Limb (tissue), 2 donors: ENCODE measurements around the gene WNK1.
"Not testable (repeated sequence)": the region's sequence is repeated elsewhere in the genome, so short reads cannot be mapped to it uniquely, and the experiment has no call there.

ENCODE experiments used
- DNase-seq, 2 donors: peaks; one replicate each; pipeline ENCODE4 v3.0.0-alpha.2; 2016; ENCODE audit errors: extremely low spot score in 2 of 2

Gene WNK1

DNA sequence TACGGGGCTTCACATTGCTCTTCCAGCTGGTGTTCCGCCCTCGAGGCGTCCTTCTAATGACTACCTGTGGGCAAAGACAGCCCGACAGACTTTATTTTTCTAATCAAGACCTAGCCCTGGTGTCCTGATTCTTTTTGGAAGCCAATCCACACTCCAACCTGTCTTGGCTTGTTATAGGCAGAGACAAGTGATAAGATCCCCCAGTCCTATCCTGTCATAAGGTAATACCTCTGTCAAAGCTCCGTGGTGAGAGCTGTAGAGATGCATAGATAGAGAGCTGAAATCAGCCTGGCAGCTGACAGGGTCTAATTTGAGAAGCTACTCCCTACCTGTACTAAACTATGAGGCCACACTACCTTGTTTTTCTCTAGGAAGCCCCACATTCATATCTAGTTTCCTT, 11.5 kb upstream of the WNK1 start:
- no peak for DNase-seq

DNA sequence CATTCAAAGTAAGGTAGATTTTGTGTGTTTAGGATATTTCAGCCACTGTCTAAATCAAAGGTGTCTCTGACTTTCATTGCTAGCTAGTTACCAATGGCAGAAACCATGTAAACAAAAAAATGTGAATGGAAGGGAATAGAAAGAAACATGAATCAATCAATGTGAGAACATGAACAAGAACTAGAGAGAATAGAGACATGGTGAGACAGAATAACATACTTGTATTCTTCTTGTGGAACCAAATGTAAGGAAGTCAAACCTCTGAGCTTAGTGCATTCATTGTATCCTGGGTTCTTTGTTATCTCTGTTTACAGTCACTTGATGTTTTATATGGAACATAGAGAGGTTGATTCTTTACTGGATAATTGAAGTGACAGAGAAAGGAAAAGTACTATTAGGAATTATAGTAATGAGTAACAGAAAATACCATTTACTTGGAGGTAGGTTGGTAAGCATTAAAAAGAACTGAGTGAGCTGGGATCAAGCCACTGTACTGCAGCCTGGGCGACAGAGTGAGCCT, 2.6 kb upstream of the WNK1 start:
- no peak for DNase-seq

DNA sequence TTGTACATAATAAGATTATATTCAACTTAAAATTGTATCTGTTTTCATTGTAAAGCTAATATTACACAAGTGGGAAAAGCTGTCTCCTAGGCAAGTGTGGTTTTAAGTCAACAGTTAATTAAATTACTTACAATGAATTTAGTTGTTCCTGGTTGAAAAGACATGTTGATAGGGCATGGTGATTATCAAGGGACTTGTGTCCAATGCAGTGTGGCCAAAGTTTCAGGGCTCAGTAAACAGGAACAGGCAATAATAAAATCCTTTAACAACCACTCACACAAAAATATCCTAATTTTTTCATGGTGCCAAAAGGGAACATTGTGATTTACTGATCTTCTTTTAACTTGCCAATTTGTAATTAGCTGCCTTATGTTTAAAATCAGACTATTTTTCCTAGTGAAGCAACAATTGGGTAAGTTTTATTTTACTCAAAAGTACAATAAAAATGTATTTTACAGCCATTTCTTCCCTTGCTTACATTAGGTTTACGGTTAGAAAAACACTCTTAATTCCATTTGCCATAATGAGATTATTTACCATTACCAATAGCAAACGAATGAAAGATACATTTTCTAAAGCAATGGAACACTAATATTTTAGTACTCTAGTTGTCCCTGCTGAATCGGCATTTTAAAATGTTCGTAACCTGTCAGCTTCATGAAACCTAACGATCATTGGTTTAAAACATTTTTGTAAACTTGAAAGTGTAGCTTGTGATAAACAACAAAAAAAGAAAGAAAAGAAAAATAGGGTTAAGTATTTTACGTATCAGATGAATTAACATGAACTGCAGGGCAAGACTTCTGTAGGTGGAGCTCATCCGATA, 1.8 kb upstream of the WNK1 start:
- no peak for DNase-seq

DNA sequence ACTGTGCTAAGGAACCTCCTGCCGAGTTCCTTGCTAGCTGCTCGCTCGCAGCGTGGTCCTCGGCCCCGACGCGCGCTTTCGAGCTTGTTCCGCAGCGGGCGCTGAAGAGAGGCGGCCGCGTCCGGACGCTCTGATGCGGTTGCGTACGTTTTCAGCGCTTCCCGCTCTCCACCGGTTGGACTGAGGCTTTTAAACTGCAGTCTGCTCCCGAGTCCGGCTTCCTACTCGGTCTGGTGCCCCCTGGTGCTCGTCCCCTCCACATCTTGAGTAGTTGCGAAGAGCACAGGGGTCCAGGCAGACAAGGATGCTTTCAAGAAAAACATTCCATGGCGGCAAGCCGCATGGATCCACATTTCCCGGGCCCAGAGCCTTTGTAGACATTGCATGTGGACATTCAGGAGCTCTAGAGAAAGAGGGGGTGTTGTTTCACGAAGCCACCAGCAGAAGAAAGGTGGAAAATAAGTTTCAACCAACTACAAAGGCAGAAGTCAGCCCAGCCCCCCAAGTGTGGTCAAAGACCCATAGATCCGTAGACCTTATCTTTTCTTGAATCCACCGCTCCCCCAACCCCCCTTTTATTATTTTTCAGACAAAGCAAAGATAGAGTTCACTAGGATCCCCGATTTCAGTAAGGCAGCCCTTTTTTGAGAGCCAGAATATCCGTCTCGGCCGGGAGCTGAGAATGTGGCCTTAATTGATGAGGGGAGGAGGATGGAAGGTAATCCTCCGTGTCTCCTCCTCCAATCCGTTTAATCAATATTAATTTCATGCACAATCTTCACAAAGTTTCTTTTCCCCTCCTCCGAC, 984 bp upstream of the WNK1 start:
- peak; percentile 95 to 97 for DNase-seq

DNA sequence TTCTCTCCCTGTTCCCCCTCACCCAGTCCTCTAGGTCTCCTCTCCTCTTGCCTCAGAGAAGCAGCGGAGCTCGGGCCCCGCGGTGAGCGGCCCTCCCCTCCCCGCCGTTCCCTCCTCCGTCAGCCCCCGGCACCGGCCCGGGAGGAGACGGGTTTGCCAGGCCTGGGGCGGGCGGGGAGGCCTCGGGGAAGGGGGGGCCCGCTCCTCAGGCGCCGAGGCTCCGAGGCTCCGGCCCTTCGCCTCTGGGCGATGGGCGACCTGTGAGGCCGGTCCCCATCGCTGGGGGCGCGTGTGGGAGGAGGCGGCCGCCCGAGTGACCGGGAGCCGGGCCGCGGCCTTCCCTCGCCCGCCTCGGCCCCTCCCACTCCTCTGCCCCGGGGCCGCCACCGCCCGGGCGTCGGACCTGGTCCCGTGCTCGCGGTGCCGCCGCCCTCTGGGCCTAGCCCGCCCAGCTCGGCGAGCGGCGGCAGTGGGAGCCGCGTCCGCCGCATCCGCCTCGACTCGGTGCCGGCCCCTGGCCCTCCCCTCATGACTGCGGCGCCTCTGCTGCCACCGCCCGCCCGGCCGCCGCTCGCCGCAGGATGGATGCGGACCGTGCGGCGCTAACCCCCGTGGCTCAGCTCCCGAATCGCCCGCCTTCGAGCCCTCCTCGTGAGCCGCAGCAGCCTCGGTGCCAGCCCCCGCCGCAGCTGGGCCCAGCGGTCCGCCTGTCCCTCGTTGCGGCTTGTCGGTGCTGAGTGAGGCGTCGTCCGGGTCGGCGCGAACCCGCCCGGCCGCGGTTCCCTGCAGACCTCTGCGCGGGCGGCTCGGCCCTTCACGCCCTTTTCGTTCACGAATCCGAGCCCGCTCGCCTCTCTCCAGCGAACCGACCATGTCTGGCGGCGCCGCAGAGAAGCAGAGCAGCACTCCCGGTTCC, 574 bp downstream of the WNK1 start:
- DNase-seq: no peak

GRCh38 chr12:753611-754472, 1.5 kb downstream of the WNK1 start:
- DNase-seq: peak in 1 of 2 donors; percentile 58

GRCh38 chr12:754473-754820, 2.1 kb downstream of the WNK1 start:
- DNase-seq: no peak

GRCh38 chr12:754851-755562, 2.6 kb downstream of the WNK1 start:
- DNase-seq: no peak

- no peak for DNase-seq
Measured at GRCh38 chr12:759628-760027, 7.2 kb downstream of the WNK1 start.

GRCh38 chr12:761256-761655, 8.9 kb downstream of the WNK1 start:
- DNase-seq: no peak

- DNase-seq: no peak
Measured at GRCh38 chr12:765840-766239, 13.5 kb downstream of the WNK1 start.

DNA sequence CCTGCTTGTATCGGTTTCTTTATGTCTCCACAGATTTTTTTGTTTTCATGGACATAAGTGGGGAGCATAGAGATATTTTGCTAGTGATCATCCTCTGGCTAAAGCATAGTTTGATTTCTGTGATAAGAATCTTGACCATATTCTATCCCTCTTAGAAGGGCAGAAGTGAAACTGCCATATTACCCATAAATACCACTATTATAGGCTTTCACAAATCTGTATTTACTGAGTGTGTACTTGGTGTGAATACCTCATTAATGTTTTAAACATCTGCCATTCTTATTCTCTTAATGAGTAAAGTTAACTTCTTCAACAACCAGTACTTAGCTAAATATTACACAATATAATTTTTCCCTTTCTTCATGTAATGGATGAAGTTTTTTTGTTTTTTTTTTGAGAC, 16.1 kb downstream of the WNK1 start:
- DNase-seq: no peak

DNA sequence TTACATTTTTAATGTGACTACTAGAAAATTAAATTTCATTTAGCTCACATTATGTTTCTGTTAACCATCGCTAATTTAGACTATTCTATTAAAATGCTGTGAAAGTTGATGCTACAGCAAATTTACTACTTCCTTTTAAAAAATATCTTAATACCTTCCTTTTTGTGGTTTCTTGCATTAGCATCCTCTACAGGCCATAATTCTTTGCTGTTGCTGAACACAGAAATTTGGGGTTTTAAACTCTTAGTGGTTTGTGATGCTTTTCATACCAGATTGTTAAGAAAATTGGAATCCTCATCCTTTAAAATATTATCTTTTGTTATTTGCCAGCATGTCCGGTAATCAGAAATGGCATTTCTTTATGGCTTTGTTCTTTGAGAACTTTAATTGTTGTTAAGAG, 18.1 kb downstream of the WNK1 start:
- no peak for DNase-seq

DNA sequence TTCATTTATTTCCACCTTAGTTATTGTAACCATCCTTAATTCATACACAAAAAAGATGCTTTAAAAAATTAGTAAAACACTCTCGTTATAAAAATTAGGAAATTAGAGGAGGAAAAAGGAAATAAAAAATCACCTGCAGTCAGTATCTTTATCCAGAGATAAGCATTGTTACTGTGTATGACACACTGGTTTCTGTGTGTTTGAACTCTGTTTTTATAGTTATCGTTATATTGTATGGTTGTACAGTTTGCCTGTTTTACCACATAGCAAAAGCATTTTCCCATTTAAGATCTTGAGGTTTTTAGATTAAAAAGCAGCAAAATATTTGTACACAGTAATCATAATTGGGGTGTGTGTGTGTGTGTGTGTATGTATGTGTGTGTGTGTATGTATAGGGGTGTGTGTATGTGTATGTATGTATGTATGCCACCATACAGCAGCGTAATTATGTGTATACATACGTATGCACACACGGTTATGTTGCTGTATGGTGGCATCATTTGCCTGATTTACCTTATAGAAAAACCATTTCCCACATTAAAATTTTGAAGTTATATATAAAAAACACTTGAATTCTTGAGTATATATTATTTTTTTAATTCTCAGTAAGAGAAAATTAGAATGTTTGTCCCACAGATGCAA, 19.8 kb downstream of the WNK1 start:
- DNase-seq: no peak

DNA sequence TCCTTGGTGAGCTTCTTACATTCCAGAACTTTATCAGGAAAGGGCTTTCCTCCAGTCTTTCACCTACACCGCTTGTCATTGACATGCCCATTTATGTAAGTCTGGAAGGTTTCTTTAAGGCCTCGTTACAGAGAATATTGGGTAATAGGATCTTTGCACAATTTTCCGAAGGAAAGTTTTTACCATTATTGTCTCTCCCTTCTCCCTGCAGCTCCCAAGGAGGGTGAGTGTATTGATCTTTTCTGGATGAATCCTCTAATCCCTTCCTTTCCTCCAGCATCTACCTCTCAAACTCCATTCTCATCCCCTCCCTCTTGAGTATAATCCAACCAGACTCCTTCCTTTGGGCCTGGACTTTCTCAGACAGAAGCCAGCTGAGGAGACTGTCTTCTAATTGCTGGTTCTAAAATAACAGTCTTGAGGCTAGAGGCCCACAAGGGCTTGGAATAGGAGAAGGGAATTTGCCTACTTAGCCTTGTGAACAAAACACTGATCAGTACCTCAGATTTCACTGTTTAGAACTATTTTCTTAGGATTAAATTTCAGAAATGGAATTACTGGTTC, 21.8 kb downstream of the WNK1 start:
- DNase-seq: no peak

DNA sequence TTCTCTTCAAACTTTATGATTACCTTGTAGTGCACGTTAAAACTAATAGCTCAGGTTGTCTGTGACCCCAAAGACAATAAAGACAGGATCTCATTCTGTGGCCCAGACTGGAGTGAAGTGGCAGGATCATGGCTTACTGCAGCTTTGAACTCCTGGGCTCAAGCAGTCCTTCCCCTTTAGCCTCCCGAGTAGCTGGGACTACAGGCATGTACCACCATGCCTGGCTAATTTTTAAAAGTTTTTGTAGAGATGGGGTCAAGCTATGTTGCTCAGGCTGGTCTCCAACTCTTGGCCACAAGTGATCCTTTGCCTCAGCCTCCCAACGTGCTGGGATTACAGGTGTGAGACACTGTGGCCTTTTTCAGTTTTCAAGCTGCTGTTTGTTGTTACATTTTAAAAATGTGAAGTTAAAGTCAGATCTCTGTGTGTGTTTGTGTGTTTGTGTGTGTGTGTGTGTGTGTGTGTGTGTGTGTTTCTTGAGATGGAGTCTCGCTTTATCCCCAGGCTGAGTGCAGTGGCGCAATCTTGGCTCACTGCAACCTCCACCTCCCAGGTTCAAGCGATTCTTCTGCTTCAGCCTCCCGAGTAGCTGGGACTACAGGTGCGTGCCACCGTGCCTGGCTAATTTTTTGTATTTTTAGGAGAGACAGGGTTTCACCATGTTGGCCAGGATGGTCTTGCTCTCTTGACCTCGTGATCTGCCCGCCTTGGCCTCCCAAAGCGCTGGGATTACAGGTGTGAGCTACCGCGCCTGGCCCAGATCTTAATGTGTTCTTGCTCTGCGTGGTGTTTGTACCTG, 23.8 kb downstream of the WNK1 start:
- not testable (repeated sequence) for DNase-seq

GRCh38 chr12:776772-777373, 24.5 kb downstream of the WNK1 start:
- DNase-seq: not testable (repeated sequence)

DNA sequence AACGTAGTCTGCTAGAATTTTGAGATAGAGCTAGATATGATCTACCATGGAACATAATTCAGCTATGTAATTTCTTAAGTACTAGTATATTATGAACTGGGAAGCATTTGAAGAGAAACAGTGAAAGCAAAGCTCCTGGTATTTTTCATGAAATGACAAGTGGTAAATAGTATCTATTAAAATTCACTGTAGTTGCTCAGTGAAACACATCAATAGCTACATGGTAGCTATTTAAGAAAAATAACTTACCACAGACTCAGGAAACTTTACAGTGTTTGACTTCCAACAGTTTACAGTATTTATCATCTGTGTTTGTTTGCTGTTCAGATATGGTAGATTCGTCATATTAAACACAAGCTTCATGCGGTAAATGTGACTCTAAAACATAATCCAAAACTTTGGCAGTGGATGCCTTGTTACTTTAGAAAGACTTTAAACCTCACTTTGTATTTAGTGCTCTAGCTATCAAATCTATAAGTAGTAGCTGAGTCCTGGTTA, 25.2 kb downstream of the WNK1 start:
- no peak for DNase-seq
